Measurements from ENCODE around the gene RALGPS2. TPM values are rescaled to one million over a fixed set of nuclear protein-coding genes. Genes with fewer than 3 reads are reported as not detected.

RALGPS2 gene
- total and polyA plus RNA-seq, 2 donors (not counting 1 experiment from before 2014, with no cell fraction given), result 59.6 to 251 TPM

DNA sequence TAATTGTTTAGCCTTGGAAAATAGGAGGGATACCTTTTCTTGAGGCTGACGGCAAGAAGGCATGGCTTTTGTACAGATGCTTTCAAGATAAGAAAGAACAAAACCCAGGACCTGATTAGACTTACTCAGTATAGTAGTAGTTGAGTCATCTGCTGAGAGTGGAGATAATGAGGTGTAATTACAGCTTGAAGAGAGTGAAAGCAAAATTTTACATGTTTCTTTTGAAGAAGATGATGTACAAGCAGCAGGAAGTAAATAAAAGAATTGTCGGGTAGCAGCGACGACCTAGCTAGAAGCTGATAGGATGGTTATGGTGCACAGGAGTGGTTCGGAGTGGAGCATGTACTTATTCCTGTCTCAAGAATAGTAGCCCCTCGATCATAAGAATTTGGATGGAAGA, 139.3 kb downstream of the RALGPS2 start:
- H3K79me2 ChIP-seq (ENCODE audit: control insufficient read depth, insufficient read depth, low read length), result peaks cover 39% of the 10 kb centered on the region
- CTCF ChIA-PET, result interaction anchor here (1.1 to 1.6 kb wide), 2 partner anchors 28 to 139 kb away, joined by 3 to 4 read pairs; no protein-coding TSS in a partner anchor
- TF ChIP-seq EZH2 (IDR thresholded peaks at IDR 0.05; ENCODE audit: borderline replicate concordance, insufficient read depth, low read depth, low read length, poor library complexity, severe bottlenecking) (no peak), CTCF (IDR thresholded peaks at IDR 0.05) (no peak)

DNA sequence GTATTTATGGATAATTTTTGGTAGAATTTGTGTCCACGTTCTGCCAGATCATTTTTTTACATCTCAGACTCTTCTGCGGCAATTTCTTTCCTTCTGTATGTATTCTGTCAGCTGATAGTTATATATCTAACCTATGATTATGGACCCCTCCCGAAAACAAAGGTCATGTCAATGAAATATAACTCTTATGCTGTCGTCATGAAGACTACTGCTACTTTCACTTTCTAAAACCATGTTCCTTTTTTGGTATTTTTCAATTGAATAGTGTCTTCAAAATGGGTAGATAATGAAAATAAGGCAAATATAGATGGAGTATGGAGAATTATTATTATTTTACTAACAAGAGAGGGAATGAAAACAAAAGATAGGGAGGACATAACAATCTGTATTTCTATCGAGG, 142.6 kb downstream of the RALGPS2 start:
- Mint-ChIP-seq H3K4me1 (peaks cover 54% of the 10 kb centered on the region), H3K27me3 (no peaks in the 10 kb centered on the region), H3K9me3 (ENCODE audit: insufficient read depth) (no peaks in the 10 kb centered on the region), H3K27ac (peak overlapping the region; percentile 84), H3K4me3 (peak overlapping the region; percentile 32)
- peak overlapping the region; percentile 16 for H3K4me2 ChIP-seq (replicated peaks; ENCODE audit: low read depth, low read length, poor library complexity, severe bottlenecking)
- H3K27ac ChIP-seq (ENCODE audit: low read length in 2 of 2), result peak overlapping the region; percentile 21 to 76
- no CpG with 5 or more reads among the region's 5 CpGs for WGBS (ENCODE audit: insufficient coverage)
- intact Hi-C loops (cut with micrococcal nuclease), result loop anchor here (1.0 to 5.0 kb wide), 2 partner anchors 10 to 325 kb away; no protein-coding TSS in a partner anchor
- no peaks in the 10 kb centered on the region for H3K27me3 ChIP-seq (replicated peaks in 1 of 4; ENCODE audit: control extremely low read depth in 1 of 4, control insufficient read depth in 3 of 4, insufficient read depth in 4 of 4, low read length in 3 of 4)
- no peak overlapping the region for H3K9ac ChIP-seq (ENCODE audit: low read length)
- H3K36me3 ChIP-seq (replicated peaks in 1 of 2; ENCODE audit: control extremely low read depth in 1 of 2, control insufficient read depth in 1 of 2, extremely low read depth in 1 of 2, insufficient read depth in 2 of 2, low read length in 1 of 2), result peaks cover 10 to 63% of the 10 kb centered on the region in 2 experiments
- TF ChIP-seq EZH2 (IDR thresholded peaks at IDR 0.05; ENCODE audit: borderline replicate concordance, insufficient read depth, low read depth, low read length, poor library complexity, severe bottlenecking) (no peak), CTCF (IDR thresholded peaks at IDR 0.05) (no peak)
- peaks cover 42% of the 10 kb centered on the region for H3K79me2 ChIP-seq (ENCODE audit: control insufficient read depth, insufficient read depth, low read length)
- no peak overlapping the region for H2AFZ ChIP-seq (ENCODE audit: insufficient read depth, low read depth, low read length, poor library complexity, severe bottlenecking)
- POLR2A ChIA-PET, result no interaction called here
- DNase-seq, result peak; percentile 51
- ATAC-seq (ENCODE audit: low read depth), result peak; percentile 60
- no peak overlapping the region for H3K4me3 ChIP-seq (ENCODE audit: control extremely low read depth in 1 of 5, extremely low read depth in 1 of 5, insufficient read depth in 1 of 5, low read depth in 2 of 5, low read length in 4 of 5)
- H3K9me3 ChIP-seq (ENCODE audit: control extremely low read depth in 1 of 3, control insufficient read depth in 2 of 3, insufficient read depth in 1 of 3, low read length in 2 of 3), result no peaks in the 10 kb centered on the region
- CTCF ChIA-PET, result interaction anchor here (1.4 to 3.3 kb wide), 4 partner anchors 93 to 335 kb away, joined by 4 to 15 read pairs (median 6); no protein-coding TSS in a partner anchor
- peaks cover 0 to 19% of the 10 kb centered on the region in 2 donors for H3K4me1 ChIP-seq (ENCODE audit: control insufficient read depth in 2 of 2, insufficient read depth in 2 of 2, low read length in 2 of 2)
- peaks cover 17% of the 10 kb centered on the region for H4K20me1 ChIP-seq (ENCODE audit: control insufficient read depth, insufficient read depth, low read length, poor library complexity, severe bottlenecking)

More for the DNA sequence above, 139.3 kb downstream of the RALGPS2 start:
- Histone ChIP-seq H3K27ac (ENCODE audit: low read length in 2 of 2) (peak overlapping the region in 1 of 2 donors; percentile 39), H3K4me1 (ENCODE audit: control insufficient read depth in 2 of 2, insufficient read depth in 2 of 2, low read length in 2 of 2) (peaks cover 0 to 16% of the 10 kb centered on the region in 2 donors), H3K4me2 (replicated peaks; ENCODE audit: low read depth, low read length, poor library complexity, severe bottlenecking) (no peak overlapping the region), H3K27me3 (replicated peaks in 1 of 4; ENCODE audit: control extremely low read depth in 1 of 4, control insufficient read depth in 3 of 4, insufficient read depth in 4 of 4, low read length in 3 of 4) (no peaks in the 10 kb centered on the region), H3K4me3 (ENCODE audit: control extremely low read depth in 1 of 5, extremely low read depth in 1 of 5, insufficient read depth in 1 of 5, low read depth in 2 of 5, low read length in 4 of 5) (no peak overlapping the region), H3K9ac (ENCODE audit: low read length) (no peak overlapping the region), H3K9me3 (ENCODE audit: control extremely low read depth in 1 of 3, control insufficient read depth in 2 of 3, insufficient read depth in 1 of 3, low read length in 2 of 3) (no peaks in the 10 kb centered on the region), H4K20me1 (ENCODE audit: control insufficient read depth, insufficient read depth, low read length, poor library complexity, severe bottlenecking) (peaks cover 17% of the 10 kb centered on the region), H2AFZ (ENCODE audit: insufficient read depth, low read depth, low read length, poor library complexity, severe bottlenecking) (no peak overlapping the region), H3K36me3 (replicated peaks in 1 of 2; ENCODE audit: control extremely low read depth in 1 of 2, control insufficient read depth in 1 of 2, extremely low read depth in 1 of 2, insufficient read depth in 2 of 2, low read length in 1 of 2) (peaks cover 4 to 61% of the 10 kb centered on the region in 2 experiments)
- no peaks in the 10 kb centered on the region for H3K9me3 Mint-ChIP-seq (ENCODE audit: insufficient read depth)
- intact Hi-C loops (cut with micrococcal nuclease), result no loop called here
- peaks cover 40% of the 10 kb centered on the region for H3K4me1 Mint-ChIP-seq
- POLR2A ChIA-PET, result no interaction called here
- peak overlapping the region; percentile 33 for H3K27ac Mint-ChIP-seq
- ATAC-seq (ENCODE audit: low read depth) (no peak), DNase-seq (no peak)
- H3K27me3 Mint-ChIP-seq, result no peaks in the 10 kb centered on the region
- WGBS (ENCODE audit: insufficient coverage), result 60% methylated on average over 1 of the region's 6 CpGs
- H3K4me3 Mint-ChIP-seq, result no peak overlapping the region

Measured in B cell (primary cell).